HepG2 (cell line): ENCODE measurements around the gene IDH3G. TPM values are rescaled to one million over a fixed set of nuclear protein-coding genes. Genes with fewer than 3 reads are reported as not detected.

Experiments
- ARHGAP35 ChIP-seq: sonication (generic); formaldehyde crosslinking; IDR thresholded peaks from 2 replicates; pipeline ENCODE4 v1.9.0; 2022; ENCODE audit warnings: mild to moderate bottlenecking, inconsistent platforms, moderate library complexity, missing genetic modification reagents, borderline replicate concordance
- DZIP1 ChIP-seq: sonication (generic); formaldehyde crosslinking; IDR thresholded peaks from 2 replicates; pipeline ENCODE4 v1.5.0; 2020; ENCODE audit warnings: mild to moderate bottlenecking, missing genetic modification reagents
- MAFK ChIP-seq, 2 experiments: IDR thresholded peaks in 1 of 2; conservative IDR thresholded peaks in 1 of 2; 2 replicates each; pipeline ENCODE4 v1.6.1; 2011; ENCODE audit warnings: improper control_type of control experiment in 2 of 2, low read length in 2 of 2
- MED8 ChIP-seq: sonication (generic); formaldehyde crosslinking; IDR thresholded peaks from 2 replicates; pipeline ENCODE4 v1.8.1; 2023; ENCODE audit warnings: mild to moderate bottlenecking, missing genetic modification reagents; ENCODE audit not compliant: insufficient replicate concordance
- MXD1 ChIP-seq: sonication (generic); formaldehyde crosslinking; IDR thresholded peaks from 2 replicates; pipeline ENCODE4 v1.4.0; 2020; ENCODE audit warnings: mild to moderate bottlenecking, missing genetic modification reagents
- ZFP41 ChIP-seq: sonication (generic); formaldehyde crosslinking; IDR thresholded peaks from 2 replicates; pipeline ENCODE4 v1.4.0; 2020; ENCODE audit warnings: mild to moderate bottlenecking, missing genetic modification reagents, borderline replicate concordance
- ZHX2 ChIP-seq, 2 experiments: sonication (generic) in 1 of 2; formaldehyde crosslinking in 1 of 2; IDR thresholded peaks; 2 replicates each; pipeline versions ENCODE4 v1.6.1 to v1.9.0; 2014 to 2022; ENCODE audit warnings: antibody characterized with exemption in 1 of 2, borderline replicate concordance in 1 of 2, inconsistent platforms in 1 of 2, low read depth in 1 of 2, missing genetic modification reagents in 1 of 2
- ZNF687 ChIP-seq: sonication (generic); formaldehyde crosslinking; IDR thresholded peaks from 2 replicates; pipeline ENCODE4 v1.5.1; 2020; ENCODE audit warnings: mild to moderate bottlenecking, missing genetic modification reagents, moderate library complexity
- polyA plus RNA-seq, 8 experiments: library from polyadenylated mRNA; depleted of rRNA in 3 of 8; stranded (reverse) in 7 of 8; unstranded in 1 of 8; fragments of >200 nt; fragmentation: Illumina TruSeq in 4 of 8; extraction: Trizol in 4 of 8; gene quantifications; 2 replicates each; pipeline versions ENCODE4 v1.2.1 to v1.2.3, GENCODE V29; 2011 to 2016; ENCODE audit warnings: low read depth in 4 of 8, missing spikeins in 1 of 8, mixed read lengths in 1 of 8; ENCODE audit not compliant: insufficient read depth in 1 of 8
- total RNA-seq, 5 experiments: library from RNA; depleted of rRNA; stranded (reverse); fragments of >200 nt; fragmentation: Illumina TruSeq; extraction: Trizol; gene quantifications; 2 replicates each; pipeline ENCODE4 v1.2.3, GENCODE V29; 2016; ENCODE audit warnings: low read depth in 1 of 5
- TF ChIP-seq, protein P1 (sequence below): IDR thresholded peaks from 2 replicates; pipeline ENCODE4 v1.6.1; 2016; ENCODE audit warnings: missing compliant biosample characterization, missing genetic modification reagents, borderline replicate concordance

The IDH3G gene
- total and polyA plus RNA-seq, 2 of the 13 experiments (the other 11 are each of a cell fraction or from before 2014, with no cell fraction given) = 18.7 to 35.5 TPM

GRCh38 chrX:153794018-153794896 is at the start of gene IDH3G, which contains the start of gene SSR4 (continued):
- TF ChIP-seq ZHX2 (IDR thresholded peaks at IDR 0.05; ENCODE audit: low read depth) = peak; percentile 97
- TF ChIP-seq ZHX2 (CRISPR knock-in tag; IDR thresholded peaks at IDR 0.05; ENCODE audit: borderline replicate concordance) = no peak; the same call in 1 of the 2 replicates
- TF ChIP-seq DZIP1 (CRISPR knock-in tag) = no peak
- TF ChIP-seq MAFK (conservative IDR thresholded peaks at IDR 0.05 in 1 of 2, IDR thresholded peaks at IDR 0.05 in 1 of 2; ENCODE audit: low read length in 2 of 2) = no peak
- TF ChIP-seq, protein P1, sequence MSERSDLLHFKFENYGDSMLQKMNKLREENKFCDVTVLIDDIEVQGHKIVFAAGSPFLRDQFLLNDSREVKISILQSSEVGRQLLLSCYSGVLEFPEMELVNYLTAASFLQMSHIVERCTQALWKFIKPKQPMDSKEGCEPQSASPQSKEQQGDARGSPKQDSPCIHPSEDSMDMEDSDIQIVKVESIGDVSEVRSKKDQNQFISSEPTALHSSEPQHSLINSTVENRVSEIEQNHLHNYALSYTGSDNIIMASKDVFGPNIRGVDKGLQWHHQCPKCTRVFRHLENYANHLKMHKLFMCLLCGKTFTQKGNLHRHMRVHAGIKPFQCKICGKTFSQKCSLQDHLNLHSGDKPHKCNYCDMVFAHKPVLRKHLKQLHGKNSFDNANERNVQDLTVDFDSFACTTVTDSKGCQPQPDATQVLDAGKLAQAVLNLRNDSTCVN (CRISPR knock-in tag) = no peak; the same call in 1 of the 2 replicates
- peak; percentile 49 for TF ChIP-seq MED8 (CRISPR knock-in tag)
- TF ChIP-seq ZFP41 = no peak; the same call in 1 of the 2 replicates
- peak; percentile 95 for TF ChIP-seq ZNF687 (CRISPR knock-in tag)
- no peak for TF ChIP-seq ARHGAP35 (CRISPR knock-in tag)
- no peak for TF ChIP-seq MXD1 (CRISPR knock-in tag)
